GM18519 (cell line): ENCODE data around the gene APOC3.
A peak's percentile ranks its signal among the peaks of the same experiment; 100 is the strongest.

Experiments used
- ATAC-seq: cut with Tn5 transposase; IDR thresholded peaks from one replicate; pipeline ENCODE4 v1.9.1; 2021; ENCODE audit warnings: mild to moderate bottlenecking, moderate library complexity; ENCODE audit not compliant: unreplicated experiment, low FRiP score

The APOC3 gene

DNA sequence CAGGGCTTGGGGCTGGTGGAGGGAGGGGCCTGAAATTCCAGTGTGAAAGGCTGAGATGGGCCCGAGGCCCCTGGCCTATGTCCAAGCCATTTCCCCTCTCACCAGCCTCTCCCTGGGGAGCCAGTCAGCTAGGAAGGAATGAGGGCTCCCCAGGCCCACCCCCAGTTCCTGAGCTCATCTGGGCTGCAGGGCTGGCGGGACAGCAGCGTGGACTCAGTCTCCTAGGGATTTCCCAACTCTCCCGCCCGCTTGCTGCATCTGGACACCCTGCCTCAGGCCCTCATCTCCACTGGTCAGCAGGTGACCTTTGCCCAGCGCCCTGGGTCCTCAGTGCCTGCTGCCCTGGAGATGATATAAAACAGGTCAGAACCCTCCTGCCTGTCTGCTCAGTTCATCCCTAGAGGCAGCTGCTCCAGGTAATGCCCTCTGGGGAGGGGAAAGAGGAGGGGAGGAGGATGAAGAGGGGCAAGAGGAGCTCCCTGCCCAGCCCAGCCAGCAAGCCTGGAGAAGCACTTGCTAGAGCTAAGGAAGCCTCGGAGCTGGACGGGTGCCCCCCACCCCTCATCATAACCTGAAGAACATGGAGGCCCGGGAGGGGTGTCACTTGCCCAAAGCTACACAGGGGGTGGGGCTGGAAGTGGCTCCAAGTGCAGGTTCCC lies at the start of gene APOC3:
Gene APOC3, plus strand, starts transcription at position 383 of the 659 bp plus-strand sequence. CDS start 676 bp downstream, outside the sequence.
- ATAC-seq: no peak

DNA sequence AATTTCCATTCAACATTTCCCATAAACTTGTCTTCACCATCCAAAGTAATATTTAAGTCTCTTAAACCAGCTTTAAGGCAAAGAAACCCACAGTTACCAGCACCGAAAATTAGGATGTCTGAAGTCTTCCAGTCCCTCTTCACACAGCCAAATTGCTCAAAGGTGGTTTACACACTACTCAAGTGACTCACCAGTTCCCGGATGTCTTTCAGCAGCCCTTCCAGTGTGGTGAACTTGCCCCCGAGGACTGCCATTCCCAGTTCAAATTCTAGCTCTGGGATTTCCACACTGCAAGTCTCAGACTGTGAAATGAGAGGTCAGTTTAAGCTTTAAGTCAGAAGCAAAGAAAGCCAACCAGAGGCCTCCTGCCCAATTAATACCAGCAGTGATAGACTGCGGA lies 47.0 kb upstream of the APOC3 start:
- no peak for ATAC-seq

DNA sequence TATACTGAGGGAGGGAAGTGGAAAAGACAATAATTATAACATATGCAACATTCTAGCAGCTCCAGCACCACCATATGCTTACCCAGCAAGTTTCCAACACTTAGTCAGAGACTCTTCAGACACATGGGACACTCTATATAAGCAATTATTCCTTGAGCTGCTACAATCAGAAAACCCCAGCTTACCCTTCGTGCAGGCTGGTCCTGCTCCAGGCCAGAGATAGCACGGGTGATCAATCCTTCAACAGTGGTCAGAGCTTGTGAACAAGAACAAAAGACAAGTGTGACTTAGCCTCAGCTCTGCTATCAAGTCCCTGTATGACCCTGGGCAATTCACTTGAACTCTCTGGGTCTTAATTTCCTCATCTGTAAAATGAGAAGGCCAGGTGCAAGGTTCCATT lies 43.4 kb upstream of the APOC3 start:
- no peak for ATAC-seq

DNA sequence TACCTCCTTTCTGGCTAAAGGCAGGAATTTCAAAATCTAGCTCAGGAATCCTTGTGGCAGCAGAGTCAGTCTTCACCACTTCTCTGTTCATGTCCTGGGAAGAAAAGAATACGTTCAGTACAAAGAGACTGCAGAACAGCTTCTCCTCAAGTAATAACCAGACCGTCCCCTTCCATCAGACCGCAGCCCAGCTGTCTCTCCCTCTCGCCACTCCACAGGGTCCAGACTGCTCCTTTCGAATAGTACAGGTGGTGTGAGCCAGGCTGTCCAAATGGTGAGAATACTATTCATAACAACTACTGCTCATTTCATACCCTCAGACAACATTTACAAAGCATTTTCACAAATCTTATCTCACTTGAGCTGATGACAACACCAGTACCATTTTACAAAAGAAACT lies 42.7 kb upstream of the APOC3 start:
- ATAC-seq: no peak

DNA sequence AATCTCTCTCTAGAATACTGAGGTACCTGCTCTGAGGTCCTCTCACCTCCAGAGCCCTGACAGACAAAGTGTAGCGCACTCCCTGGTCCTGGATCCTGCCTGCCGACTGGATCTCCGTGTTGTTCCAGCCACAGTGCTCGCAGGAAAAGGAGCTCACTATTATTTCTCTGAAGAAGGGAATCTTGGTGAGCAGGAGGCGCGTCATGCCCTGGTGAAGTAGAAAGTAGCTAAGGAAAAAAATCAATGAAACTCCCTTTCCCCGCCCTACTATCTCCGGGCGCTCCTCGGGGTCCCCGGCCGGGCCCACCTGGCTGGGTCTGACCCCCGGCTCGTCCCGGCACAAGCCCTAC lies 42.3 kb upstream of the APOC3 start:
- ATAC-seq: no peak

DNA sequence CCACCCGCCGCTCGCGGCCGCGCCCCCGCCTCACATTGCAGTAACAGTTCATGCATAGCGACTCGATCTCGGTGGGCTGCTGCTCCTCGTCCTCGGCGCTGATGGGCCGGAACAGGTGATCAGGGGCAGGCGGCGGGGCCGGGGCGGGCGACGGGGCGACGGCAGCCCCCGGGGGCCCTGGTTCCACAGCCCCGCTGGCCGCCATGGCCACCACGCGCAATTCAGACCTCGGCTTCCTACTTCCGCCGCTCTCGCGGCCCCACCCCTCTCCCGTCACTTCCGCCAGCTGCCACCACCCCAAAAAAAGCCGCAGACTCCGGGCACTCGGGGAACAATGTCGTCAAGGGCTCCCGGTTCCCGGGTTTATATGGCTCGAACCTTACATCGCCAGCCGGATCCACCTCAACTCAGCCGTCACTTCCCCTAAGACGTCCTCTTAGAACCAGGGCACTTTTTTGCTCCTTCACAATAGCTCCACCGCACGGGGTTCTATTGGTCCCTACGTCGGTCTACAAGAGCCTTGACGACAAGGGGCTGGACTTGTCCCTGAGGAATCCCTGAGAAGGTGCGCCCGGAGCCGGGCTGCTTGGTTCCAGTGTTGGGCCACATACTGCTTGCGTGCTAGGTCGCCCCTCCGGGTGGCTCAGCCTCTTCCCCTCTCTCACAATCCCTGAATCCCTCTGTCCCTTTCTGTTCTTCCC lies 41.8 kb upstream of the APOC3 start, which contains the start of gene ZPR1:
Gene ZPR1, minus strand, starts transcription at position 238 of the 701 bp plus-strand sequence. Its CDS starts 33 bp downstream, at position 205.
- peak; percentile 46 for ATAC-seq

DNA sequence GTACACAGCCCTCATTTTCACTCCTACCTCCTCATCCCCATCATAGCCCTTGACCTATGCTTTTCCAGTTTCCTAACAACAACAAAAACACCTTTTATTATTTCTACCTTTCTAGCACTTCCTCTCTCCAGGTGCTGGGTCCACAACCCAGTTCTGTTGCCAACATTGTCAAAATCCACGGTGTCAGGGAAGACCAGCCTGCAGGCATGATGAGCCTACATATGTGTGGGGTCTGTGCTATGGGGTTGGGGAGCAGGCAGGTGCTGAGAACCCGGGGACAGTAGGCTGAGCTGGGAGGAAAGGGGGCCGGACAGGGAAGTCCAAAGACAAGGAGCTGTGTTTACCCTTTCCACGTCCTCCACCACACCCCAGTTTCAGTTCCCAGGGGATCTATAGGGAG lies 41.2 kb upstream of the APOC3 start:
- ATAC-seq: no peak

DNA sequence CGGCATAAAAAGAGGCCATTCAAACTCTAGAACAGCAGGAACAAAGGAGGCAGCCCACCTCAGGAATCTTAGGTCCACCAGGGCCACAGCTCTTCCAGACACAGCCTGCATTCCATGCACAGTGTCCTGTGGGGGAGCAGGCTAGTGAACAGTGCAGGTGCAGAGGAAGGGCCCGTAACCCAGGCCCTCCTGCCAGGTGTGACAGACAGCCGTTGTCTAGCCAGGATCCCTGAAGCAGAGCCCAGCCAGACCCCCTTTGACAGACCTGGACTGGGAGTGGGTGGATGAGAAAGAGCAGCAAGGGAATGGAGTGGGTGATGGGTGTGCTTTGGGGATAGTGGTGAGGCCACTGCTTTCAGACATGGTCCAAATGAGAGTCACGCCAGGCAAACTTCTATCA lies 40.7 kb upstream of the APOC3 start:
- ATAC-seq: no peak

DNA sequence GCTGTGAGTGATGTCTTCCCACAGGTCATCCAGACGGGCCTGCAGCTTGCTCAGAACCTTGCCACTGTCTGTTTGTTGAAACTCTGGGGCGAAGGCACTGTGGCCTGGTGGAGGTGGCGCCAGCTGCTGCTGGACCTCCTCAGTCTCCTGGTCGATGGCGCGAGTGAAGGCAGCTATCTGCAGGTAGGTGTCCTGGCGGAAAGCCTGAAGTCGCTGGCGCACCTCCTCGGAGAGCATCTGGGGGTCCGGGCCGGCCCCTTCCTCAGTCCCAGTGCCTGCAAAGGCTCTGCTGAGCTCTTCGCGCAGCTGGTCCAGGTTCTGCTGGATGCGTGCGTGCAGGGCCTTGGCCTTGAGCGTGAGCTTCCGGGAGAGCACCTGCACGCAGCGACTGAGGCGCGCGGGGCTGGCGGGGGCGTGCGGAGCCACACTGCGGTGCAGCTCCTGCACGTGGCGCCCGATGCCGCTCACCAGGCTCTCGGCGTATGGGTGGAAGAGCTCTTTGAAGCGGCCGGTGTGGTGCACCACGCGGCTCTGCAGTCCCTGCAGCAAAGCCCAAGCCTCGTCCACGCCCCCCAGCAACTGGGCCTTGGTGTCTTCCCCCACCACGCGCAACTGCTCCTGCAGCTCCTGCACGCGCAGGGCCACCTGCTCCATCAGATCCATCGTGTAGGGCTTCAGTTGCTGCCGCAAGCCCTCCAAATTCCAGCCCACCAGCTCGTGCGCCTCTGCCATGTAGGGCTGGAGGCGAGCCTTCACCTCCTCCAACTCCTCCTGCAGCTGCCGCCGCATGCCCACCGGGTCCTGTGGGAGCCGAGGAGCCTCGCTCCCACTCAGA lies 39.3 kb upstream of the APOC3 start:
- ATAC-seq: no peak

DNA sequence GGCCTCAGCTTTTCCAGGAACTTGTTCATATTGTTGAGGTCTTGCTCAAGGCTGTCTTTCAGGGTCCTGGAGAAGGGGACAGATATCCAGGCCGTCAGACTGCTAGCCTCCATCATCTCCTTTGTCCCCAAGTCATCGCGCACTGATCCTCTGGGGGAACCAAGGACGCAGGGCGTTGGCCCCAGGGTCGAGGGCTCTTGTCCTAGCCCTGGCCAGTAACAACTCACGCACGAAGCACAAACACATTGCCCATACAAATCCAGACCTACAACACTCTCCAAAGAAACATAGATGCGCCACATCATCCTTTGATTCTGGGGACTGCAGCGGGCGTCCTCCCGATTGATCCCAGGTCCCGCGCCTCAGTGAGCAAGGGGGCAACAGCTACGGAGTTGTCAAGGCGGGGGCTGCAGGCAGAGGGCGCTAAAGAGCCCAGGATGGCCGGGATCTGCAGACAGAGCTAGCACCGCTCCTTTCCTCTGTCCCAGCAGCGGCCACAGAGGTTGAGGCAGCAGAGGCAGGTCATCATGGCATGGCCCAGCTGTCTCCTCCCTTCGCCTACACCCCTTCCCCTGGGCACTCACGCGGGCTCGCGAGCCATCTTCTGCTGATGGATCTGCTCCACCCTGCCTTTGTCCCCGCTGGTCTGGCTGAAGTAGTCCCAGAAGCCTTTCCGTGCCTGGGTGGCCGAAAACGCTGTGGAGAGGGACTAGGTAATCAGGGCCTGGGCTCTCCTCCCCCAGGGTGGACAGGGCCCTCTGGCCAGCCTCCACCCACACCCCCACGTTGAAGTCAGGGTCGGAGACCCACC lies 38.5 kb upstream of the APOC3 start:
- ATAC-seq: no peak

DNA sequence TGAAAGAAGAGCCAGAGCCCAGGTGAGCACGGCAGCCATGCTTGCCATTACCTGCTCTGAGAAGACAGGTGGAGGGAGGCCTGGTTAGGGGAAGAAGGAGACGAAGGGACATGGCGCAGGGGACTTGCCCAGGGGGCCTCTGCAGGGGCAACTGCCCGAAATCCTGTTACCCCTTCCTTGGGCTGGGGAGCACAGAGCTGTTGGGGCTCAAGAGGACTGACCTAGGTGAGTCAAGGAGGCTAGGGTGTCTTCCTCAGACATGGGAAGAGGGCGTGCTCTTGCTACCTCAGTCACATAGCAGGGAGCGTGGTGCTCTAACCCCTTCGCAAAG lies 37.9 kb upstream of the APOC3 start, which contains the start of gene APOA5:
Gene APOA5, minus strand, starts transcription at position 67 of the 331 bp plus-strand sequence. Its CDS starts 19 bp downstream, at position 48.
- no peak for ATAC-seq

DNA sequence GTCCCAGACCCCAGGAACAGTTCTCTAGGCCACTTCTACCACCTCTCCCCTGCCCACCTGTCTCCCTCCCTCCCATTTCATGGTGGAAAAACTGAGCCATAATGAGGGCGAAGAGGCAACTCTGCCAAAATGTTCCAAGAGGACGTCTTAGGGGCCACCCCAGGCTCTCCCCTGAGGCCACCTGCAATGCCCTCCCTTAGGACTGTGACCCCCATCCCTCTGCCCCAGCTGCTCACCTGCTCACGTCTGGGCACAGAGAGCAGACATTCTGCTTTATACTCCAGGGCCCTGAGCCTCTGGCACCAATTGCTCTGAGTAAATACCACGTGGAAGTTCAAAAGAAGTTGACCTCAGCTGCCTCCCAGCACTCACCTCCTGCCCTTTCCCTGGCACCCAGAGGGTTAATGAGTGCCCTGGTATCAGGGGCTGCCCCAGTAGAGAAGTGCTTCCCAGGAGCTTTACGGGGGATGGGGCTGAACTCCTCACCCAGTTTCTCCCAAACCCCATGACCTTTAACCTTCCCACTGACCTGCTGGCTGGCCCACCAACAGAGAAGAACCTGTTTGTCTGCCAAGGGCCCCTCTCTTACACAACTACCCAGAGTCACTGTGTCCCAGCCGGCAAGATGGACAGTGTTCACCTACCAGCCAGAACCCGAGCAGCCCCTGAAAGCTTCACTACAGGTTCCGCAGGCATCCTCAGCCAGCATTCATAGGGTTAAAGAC lies 37.4 kb upstream of the APOC3 start:
- ATAC-seq: no peak

DNA sequence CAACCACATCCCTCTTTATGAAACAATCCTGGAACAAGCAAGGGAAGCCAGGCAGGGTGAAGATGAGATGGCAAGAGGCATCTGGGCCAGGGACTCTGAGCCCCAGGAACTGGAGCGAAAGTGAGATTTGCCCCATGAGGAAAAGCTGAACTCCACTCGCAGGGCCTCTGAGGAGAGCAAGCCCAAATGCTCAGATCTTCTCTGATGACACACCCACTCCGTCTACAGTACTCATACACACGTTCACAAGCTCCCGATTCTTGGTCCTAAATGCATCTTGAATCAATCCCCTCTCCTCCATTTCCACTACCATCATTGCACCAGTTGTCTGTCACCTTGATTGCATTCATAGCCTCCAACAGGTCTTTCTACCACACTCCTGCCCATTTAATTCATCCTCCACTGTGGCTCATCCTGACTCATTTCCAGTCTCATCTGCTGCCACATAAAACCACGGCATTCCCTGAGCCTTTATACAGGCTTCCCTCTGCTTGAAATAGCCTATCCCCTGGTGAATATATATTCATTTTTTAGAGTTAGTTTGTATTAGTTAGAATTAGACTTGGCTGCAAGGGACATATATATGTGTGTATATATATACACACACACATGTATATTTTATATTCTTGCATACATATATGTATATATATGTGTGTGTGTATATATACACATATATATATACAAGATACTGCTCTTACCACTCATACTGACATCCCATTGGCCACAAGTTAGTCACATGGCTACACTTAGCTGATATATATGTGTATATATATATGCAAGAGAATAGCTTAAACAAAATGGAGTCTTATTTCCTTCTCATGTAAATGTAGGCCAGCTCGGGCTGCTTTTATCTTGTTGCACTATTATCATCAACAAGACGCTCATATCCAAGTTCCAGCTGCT lies 36.6 kb upstream of the APOC3 start:
- no peak for ATAC-seq

DNA sequence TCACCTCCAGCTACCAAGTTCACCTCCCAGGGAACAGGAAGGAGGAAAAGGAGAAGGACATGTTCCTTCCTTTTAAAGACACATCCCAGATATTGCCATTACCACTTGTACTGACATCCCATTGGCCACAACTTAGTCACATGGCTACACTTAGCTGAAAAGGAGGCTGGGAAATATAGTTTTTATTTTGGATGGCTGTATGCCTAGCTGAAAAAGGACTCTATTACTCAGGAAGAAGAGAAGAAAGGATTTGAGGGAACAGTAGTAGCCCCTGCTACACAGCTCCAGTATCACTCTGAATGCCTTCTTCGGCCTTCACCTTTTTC lies 36.0 kb upstream of the APOC3 start:
- ATAC-seq: no peak

DNA sequence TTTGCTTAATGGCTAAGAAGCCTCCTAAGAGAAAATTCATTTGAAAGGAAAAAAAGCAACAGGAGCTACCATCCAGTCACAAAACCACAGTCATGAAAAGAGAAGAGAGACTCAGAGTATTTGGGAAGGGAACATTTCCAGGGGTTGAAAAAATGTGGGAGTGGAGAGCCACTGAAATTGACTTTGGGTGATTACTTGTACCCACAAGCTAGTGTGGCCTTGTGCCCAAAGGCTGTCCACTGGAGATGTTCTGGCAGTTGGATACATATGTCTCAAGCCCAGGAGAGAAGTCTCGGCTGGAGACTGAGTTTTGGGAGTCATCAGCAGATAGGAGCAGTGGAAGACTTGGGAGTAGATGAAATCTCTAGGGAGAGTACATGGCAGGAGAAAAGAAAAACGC lies 34.9 kb upstream of the APOC3 start:
- ATAC-seq: no peak

DNA sequence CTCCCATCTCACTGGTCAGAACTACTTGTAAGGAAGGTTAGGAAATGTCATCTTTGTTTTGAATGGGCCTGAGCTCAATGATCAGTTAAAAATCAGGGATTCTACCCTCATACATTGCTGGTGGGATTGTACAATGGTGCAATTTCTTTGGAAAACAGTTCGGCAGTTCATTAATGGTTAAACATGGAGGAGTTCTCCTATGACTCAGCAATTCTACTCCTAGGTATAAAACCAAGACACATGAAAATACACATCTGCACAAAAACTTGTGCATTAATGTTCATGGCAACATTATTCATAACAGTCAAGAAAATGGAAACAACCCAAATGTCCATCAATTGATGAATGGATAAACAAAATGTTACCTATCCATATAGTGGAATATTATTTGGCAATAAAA lies 33.2 kb upstream of the APOC3 start:
- ATAC-seq: no peak

DNA sequence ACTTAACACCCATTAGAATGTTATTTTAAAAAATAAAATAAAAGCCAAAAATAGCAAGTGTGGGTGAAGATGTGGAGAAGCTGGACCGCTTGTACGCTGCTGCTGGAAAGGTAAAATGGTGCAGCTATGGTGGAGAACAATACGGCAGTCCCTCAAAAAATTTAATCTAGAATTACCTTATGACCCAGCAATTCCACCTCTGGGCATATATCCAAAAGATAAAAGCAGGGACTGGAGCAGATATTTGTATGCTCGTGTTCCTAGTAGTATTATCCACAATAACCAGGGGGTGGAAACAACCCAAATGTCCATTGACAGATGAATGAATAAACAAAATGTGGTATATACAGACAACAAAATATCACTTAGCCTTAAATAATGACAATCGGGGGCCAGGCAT lies 31.9 kb upstream of the APOC3 start:
- ATAC-seq: no peak

DNA sequence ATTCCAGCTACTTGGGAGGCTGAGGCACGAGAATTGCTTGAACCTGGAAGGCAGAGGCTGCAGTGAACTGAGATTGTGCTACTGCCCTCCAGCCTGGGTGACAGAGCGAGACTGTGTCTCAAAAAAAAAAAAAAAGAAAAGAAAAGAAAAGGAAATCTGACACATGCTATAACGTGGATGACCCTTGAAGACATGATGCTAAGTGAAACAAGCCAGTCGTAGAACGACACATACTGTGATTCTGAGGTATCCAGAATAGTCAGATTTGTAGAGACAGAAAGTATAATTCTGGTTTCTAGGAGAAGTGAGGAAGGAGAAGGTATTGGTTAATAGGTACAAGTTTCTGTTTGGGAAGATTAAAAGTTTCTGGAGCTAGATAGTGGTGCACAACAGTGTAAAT lies 31.3 kb upstream of the APOC3 start:
- no peak for ATAC-seq

DNA sequence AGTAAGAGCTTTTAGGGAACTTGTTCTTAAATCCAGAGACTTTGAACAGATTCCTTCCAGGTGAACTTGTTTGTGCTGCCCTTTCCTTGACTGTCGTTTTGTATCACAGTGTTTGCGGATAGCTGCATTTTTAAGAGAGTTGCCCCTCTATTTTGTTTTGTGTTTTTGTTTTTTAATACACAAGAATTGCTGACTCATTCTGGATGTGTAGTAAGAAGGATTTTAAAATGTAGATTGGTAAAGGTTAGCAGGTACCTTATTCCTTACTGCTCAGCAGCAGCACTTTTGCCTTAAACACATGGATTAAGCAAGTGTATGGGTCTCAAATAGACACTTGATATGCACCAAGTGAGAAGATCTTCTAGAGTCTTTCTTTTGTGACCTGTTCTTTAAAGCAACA lies 29.1 kb upstream of the APOC3 start:
- no peak for ATAC-seq
